Fibroblast of the aortic adventitia (primary cell): ENCODE measurements around the gene ZNF594. TPM values are rescaled to one million over a fixed set of nuclear protein-coding genes. Genes with fewer than 3 reads are reported as not detected.
A peak's percentile ranks its signal among the peaks of the same experiment; 100 is the strongest.

Experiments
- DNase-seq: peaks from one replicate; pipeline ENCODE4 v3.0.0-alpha.2; 2010; ENCODE audit warnings: low read depth
- H3K4me3 ChIP-seq: 2 replicates; pipeline ENCODE4 v1.5.1; 2011; ENCODE audit warnings: low read depth, mild to moderate bottlenecking, control low read depth, low read length, moderate library complexity
- CTCF ChIP-seq: IDR thresholded peaks from 2 replicates; pipeline ENCODE4 v1.5.1; 2011; ENCODE audit warnings: mild to moderate bottlenecking, low read length, control low read depth, inconsistent platforms; ENCODE audit not compliant: insufficient read depth
- total RNA-seq: library from RNA; depleted of rRNA; stranded (reverse); fragments of >200 nt; gene quantifications from 2 replicates; pipeline ENCODE4 v1.2.3, GENCODE V29; 2012; ENCODE audit warnings: low replicate concordance

ZNF594 gene
- total RNA-seq, 1 donor = 7.6 TPM

- no peak for TF ChIP-seq CTCF
- DNase-seq = no peak
- no peak overlapping the region for H3K4me3 ChIP-seq
Measured at GRCh38 chr17:5210614-5211252, 19.1 kb upstream of the ZNF594 start.

DNA sequence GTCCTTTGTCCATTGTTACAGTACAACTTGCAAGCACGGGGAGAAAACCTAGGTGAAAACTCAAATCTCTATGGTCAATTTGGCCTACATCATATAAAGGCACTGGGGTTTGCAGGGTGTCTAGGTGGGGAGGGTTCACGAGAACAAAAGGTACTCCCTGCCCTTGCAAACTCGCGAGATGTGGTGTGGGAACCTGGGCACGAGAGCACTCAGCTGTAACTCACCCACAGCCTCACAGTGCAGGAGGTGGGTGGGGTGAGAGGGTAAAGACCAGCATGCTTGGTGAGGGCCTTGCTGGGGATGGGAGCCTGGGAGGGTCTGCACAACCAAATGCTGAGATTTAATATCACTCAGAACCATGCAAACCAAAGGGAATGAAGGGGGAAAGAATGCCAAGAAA, 18.4 kb upstream of the ZNF594 start:
- no peak for DNase-seq
- no peak overlapping the region for H3K4me3 ChIP-seq
- no peak for TF ChIP-seq CTCF

- H3K4me3 ChIP-seq = no peak overlapping the region
- DNase-seq = peak; percentile 58
- no peak for TF ChIP-seq CTCF
Measured at GRCh38 chr17:5209396-5209795, 17.7 kb upstream of the ZNF594 start.

GRCh38 chr17:5203908-5204294, 12.2 kb upstream of the ZNF594 start:
- no peak overlapping the region for H3K4me3 ChIP-seq
- DNase-seq = peak; percentile 78
- no peak for TF ChIP-seq CTCF

DNA sequence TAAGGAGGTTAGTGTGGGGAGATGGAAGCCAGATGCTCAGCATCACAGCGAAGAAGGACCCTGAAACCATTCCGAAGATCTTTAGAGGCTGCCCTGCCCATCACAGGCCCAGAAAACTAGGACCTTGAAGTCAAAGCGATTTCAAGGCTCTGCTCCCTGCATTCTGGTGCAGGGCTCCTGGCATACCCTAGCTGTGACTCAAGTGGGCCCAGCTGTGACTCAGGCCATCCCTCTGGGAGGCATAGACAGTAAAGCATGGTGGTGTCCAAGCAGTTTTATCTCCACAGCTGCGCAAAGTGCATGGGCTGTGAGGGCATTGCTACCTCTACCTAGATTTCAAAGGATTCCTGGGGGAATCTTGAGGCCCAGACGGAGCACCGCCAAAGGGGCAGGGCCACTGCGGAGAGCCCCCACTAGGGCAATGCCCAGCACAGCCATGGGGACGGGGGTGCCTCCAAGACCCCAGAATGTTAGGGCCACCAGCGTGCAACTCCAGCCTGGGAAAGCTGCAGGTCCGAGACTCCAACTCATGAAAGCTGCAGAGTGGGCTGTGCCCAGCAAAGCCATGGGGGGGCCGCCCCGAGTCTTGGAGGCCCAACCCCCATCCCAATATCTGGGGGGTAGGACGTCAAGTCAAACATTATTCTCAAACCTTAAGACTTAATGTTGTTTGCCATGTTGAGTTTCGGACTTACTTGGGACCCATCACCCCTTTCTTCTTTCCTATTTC, 11.7 kb upstream of the ZNF594 start:
- no peak overlapping the region for H3K4me3 ChIP-seq
- TF ChIP-seq CTCF = no peak
- no peak for DNase-seq

GRCh38 chr17:5201011-5201410, 9.3 kb upstream of the ZNF594 start:
- DNase-seq = no peak
- TF ChIP-seq CTCF = no peak
- H3K4me3 ChIP-seq = no peak overlapping the region
